CD4-positive, alpha-beta memory T cell (primary cell): ENCODE data around the gene SLBP. TPM values are rescaled to one million over a fixed set of nuclear protein-coding genes. Genes with fewer than 3 reads are reported as not detected.
A peak's percentile ranks its signal among the peaks of the same experiment; 100 is the strongest.

Experiments used
- CTCF ChIA-PET: fragments of 350-600 bp; sonication (Branson Sonifier 250); formaldehyde crosslinking; loops from one replicate; lab custom pipeline; 2021; ENCODE audit warnings: inconsistent platforms; ENCODE audit not compliant: partially characterized antibody; lab: Charles Lee
- POLR2A ChIA-PET: fragments of 350-600 bp; sonication (Branson Sonifier 250); formaldehyde crosslinking; loops from one replicate; lab custom pipeline; 2021; ENCODE audit not compliant: partially characterized antibody; lab: Charles Lee
- DNase-seq, 5 donors: peaks; one replicate each; pipeline versions ENCODE4 v3.0.0 to v3.0.0-alpha.2; 2020 to 2022; ENCODE audit warnings: mixed read lengths in 1 of 5
- H3K27ac ChIP-seq: one replicate; pipeline ENCODE4 v1.7.0; 2013; ENCODE audit warnings: low read depth, low read length
- H3K27me3 ChIP-seq: 2 replicates; pipeline ENCODE4 v1.7.0; 2013; ENCODE audit warnings: mild to moderate bottlenecking, low read length, moderate library complexity; ENCODE audit not compliant: insufficient read depth
- H3K36me3 ChIP-seq: 2 replicates; pipeline ENCODE4 v1.7.0; 2013; ENCODE audit warnings: mild to moderate bottlenecking, low read length, moderate library complexity; ENCODE audit not compliant: insufficient read depth
- H3K4me1 ChIP-seq: 2 replicates; pipeline ENCODE4 v1.7.0; 2013; ENCODE audit warnings: mild to moderate bottlenecking, low read length, moderate library complexity; ENCODE audit not compliant: insufficient read depth
- H3K4me3 ChIP-seq, 2 donors: one replicate each; pipeline ENCODE4 v1.7.0; 2013; ENCODE audit warnings: low read length in 2 of 2, mild to moderate bottlenecking in 1 of 2
- H3K9me3 ChIP-seq, 2 donors: one replicate each; pipeline ENCODE4 v1.7.0; 2013; ENCODE audit warnings: low read length in 2 of 2, control low read depth in 1 of 2; ENCODE audit not compliant: control insufficient read depth in 1 of 2
- H3K27ac Mint-ChIP-seq, 7 donors: one replicate each; pipeline ENCODE4 v1.8.0; 2020 to 2021; ENCODE audit warnings: mixed read lengths in 7 of 7, mild to moderate bottlenecking in 6 of 7, inconsistent platforms in 3 of 7, moderate library complexity in 3 of 7
- H3K27me3 Mint-ChIP-seq, 2 donors: one replicate each; pipeline ENCODE4 v1.8.0; 2020 to 2021; ENCODE audit warnings: mixed read lengths in 2 of 2
- H3K36me3 Mint-ChIP-seq, 2 donors: one replicate each; pipeline ENCODE4 v1.8.0; 2020 to 2021; ENCODE audit warnings: mixed read lengths in 2 of 2, inconsistent platforms in 1 of 2, mild to moderate bottlenecking in 1 of 2
- H3K4me1 Mint-ChIP-seq, 4 donors: one replicate each; pipeline ENCODE4 v1.8.0; 2020 to 2021; ENCODE audit warnings: mixed read lengths in 4 of 4, mild to moderate bottlenecking in 1 of 4
- H3K4me3 Mint-ChIP-seq, 8 donors: one replicate each; pipeline ENCODE4 v1.8.0; 2020 to 2021; ENCODE audit warnings: mixed read lengths in 8 of 8, mild to moderate bottlenecking in 7 of 8, moderate library complexity in 6 of 8, inconsistent platforms in 3 of 8
- H3K9me3 Mint-ChIP-seq, 8 donors: one replicate each; pipeline ENCODE4 v1.8.0; 2020 to 2021; ENCODE audit warnings: mixed read lengths in 8 of 8, mild to moderate bottlenecking in 5 of 8, inconsistent platforms in 3 of 8, moderate library complexity in 1 of 8
- intact Hi-C: fragments of 100-400 bp; cut with micrococcal nuclease; formaldehyde crosslinking; loops from one replicate; pipeline ENCODE4 v1.15.1; 2023
- polyA plus RNA-seq, 2 donors: library from polyadenylated mRNA; unstranded; fragments of 300-500 nt; fragmentation: Illumina TruSeq; gene quantifications; one replicate each; pipeline ENCODE4 v1.2.3, GENCODE V29; 2021
- total RNA-seq, 2 experiments: library from RNA; stranded (reverse); gene quantifications; one replicate each; pipeline ENCODE4 v1.2.3, GENCODE V29; 2021

The SLBP gene
- total and polyA plus RNA-seq, 4 experiments from 2014 or later, result 41.8 to 71.6 (median 58.0) TPM

- DNase-seq, result peak in 2 of 5 donors; percentile 5 to 86
- intact Hi-C loops, result loop anchor here (1.0 to 5.0 kb wide), 5 partner anchors 28 to 902 kb away; partner anchors contain the start of genes LETM1, SLBP, TACC3 and TMEM129
- Mint-ChIP-seq H3K27ac (peak overlapping the region in 1 of 7 donors; percentile 77), H3K27me3 (no peaks in the 10 kb centered on the region), H3K4me1 (peaks cover 10 to 16% (median 11%) of the 10 kb centered on the region in 4 donors), H3K9me3 (no peaks in the 10 kb centered on the region), H3K36me3 (peaks cover 0 to 2% of the 10 kb centered on the region in 2 donors), H3K4me3 (peak overlapping the region; percentile 17 to 71 (median 56))
- H3K9me3 ChIP-seq, result no peaks in the 10 kb centered on the region
- H3K4me3 ChIP-seq, result no peak overlapping the region
- no peaks in the 10 kb centered on the region for H3K36me3 ChIP-seq
- CTCF ChIA-PET, result no interaction called here
- H3K27me3 ChIP-seq, result no peaks in the 10 kb centered on the region
- POLR2A ChIA-PET, result interaction anchor here (1.5 to 2.1 kb wide), 4 partner anchors 9 to 186 kb away, joined by 4 to 7 read pairs (median 6); partner anchors contain the start of genes NSD2 and TMEM129
- H3K27ac ChIP-seq, result no peak overlapping the region
- peaks cover 7% of the 10 kb centered on the region for H3K4me1 ChIP-seq
These were observed 27.4 kb downstream of the SLBP start for GRCh38 chr4:1684506-1685234.

DNA sequence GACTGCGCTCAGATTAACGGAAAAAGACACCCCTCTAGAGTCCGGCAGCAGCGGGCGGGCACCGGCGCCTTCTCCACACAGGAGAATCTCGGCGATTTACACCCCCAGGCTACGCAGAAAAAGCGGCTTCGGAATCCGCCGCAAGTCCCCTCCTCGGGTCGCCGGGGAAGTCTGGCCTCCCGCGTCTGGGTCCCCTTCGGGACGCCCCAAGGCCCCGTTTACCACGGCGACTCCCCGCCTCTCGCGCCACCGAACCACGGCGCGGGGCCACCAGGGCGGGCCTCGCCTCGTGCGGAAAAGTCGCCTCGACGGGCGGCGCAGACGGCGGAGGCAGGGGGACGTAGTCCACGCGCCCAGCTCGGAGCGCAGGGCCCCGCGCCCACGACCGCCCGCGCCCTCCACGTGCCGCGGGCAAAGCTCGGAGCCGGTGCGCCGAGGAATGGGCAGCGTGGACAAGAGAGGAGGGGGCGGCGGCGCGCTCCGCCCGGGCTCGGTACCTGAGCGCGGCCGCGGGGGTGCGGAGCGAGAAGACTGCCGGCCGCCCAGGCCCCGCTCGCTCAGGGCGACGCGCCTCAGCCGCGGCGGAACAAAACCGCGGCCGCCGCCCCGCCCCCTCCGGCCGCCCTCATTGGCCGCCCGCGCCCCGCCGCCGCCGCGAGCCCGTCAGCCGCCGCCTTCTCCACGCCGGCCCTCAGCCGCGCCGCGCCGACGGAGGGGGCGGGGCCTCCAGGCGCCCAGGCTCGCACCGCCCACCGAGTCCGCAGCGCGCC, 28.2 kb downstream of the SLBP start, which contains the start of gene FAM53A:
FAM53A (minus strand) TSS at position 578 of the 770 bp plus-strand sequence. CDS start 15,572 bp downstream, outside the sequence.
- Histone ChIP-seq H3K4me3 (peak within 1 kb of the TSS; percentile 52 to 58), H3K27me3 (no peaks in the 10 kb centered on the region), H3K27ac (peak within 1 kb of the TSS; percentile 52), H3K36me3 (no peaks in the 10 kb centered on the region), H3K4me1 (peaks cover 7% of the 10 kb centered on the region), H3K9me3 (no peaks in the 10 kb centered on the region)
- Mint-ChIP-seq H3K4me1 (peaks cover 9 to 16% (median 11%) of the 10 kb centered on the region in 4 donors), H3K4me3 (peak within 1 kb of the TSS; percentile 88 to 93 (median 91)), H3K36me3 (peaks cover 0 to under 1% of the 10 kb centered on the region in 2 donors), H3K9me3 (no peaks in the 10 kb centered on the region), H3K27me3 (no peaks in the 10 kb centered on the region), H3K27ac (peak within 1 kb of the TSS; percentile 89 to 96 (median 95))
- intact Hi-C loops, result loop anchor here (1.0 to 5.0 kb wide), 6 partner anchors 9 to 902 kb away; partner anchors contain the start of genes LETM1, SLBP, TACC3 and TMEM129
- ChIA-PET POLR2A (interaction anchor here (1.0 to 2.1 kb wide), 6 partner anchors 9 to 187 kb away, joined by 3 to 7 read pairs (median 5); partner anchors contain the start of genes NSD2 and TMEM129), CTCF (interaction anchor here (2.3 kb wide), 1 partner anchor 9 kb away, joined by 12 read pairs; no protein-coding TSS in a partner anchor)
- DNase-seq, result peak; percentile 57 to 92 (median 90)

DNA sequence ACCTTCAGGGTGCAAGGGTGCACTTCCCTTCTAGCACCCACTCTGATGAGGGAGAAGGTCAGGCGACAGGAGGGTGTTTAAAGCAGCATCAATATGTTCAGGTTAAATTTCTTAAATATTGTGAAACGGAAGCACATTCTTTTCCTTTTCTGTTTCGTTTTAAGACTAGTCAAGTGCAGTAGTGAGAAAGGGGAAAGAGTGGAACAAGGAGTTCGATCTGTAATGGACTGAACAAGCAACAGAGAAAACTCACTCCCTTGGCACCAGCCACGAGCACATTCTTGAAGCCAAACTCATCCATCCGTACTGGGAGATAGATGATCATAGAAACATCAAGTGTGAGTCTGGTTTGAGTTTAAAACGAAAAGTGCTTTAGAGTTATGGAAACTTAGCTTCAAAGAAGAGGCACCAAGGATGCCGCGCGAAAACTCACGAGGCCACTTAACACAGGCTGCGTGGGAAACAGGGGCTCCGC, 28.8 kb downstream of the SLBP start:
- peaks cover 9 to 16% (median 11%) of the 10 kb centered on the region in 4 donors for H3K4me1 Mint-ChIP-seq
- H3K27me3 ChIP-seq, result no peaks in the 10 kb centered on the region
- intact Hi-C loops, result loop anchor here (1.0 to 5.0 kb wide), 2 partner anchors 10 to 901 kb away; no protein-coding TSS in a partner anchor
- H3K27ac Mint-ChIP-seq, result peak overlapping the region; percentile 89 to 96 (median 95)
- H3K4me3 Mint-ChIP-seq, result peak overlapping the region; percentile 88 to 93 (median 91)
- no peaks in the 10 kb centered on the region for H3K27me3 Mint-ChIP-seq
- H3K36me3 ChIP-seq, result no peaks in the 10 kb centered on the region
- H3K4me1 ChIP-seq, result peaks cover 7% of the 10 kb centered on the region
- POLR2A ChIA-PET, result interaction anchor here (1.0 to 2.1 kb wide), 6 partner anchors 10 to 188 kb away, joined by 3 to 7 read pairs (median 5); partner anchors contain the start of genes NSD2 and TMEM129
- H3K9me3 ChIP-seq, result no peaks in the 10 kb centered on the region
- no peaks in the 10 kb centered on the region for H3K9me3 Mint-ChIP-seq
- H3K4me3 ChIP-seq, result peak overlapping the region; percentile 52 to 58
- no peaks in the 10 kb centered on the region for H3K36me3 Mint-ChIP-seq
- CTCF ChIA-PET, result interaction anchor here (1.1 to 2.3 kb wide), 2 partner anchors 10 to 43 kb away, joined by 4 to 12 read pairs; no protein-coding TSS in a partner anchor
- peak in 3 of 5 donors; percentile 6 to 44 (median 6) for DNase-seq
- peak overlapping the region; percentile 52 for H3K27ac ChIP-seq

DNA sequence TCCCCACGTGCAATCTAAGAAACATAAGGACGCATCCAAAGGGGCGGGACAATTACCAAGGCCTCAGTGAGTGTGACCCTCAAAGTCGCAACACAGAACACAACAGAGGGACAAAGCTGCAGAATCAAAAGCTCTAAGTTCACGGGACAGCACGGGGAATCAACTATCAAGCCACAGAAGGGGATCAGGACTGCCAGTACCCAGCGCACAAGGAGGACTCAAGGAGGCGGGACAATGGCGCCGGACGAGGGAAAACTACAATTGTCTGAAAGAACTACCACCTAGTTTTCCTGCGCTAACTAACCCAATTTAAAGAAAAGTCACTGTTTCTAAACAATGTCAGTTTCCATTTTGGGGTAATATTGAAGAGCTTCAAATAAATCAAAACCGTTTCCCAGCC, 29.3 kb downstream of the SLBP start:
- peak overlapping the region; percentile 52 to 58 for H3K4me3 ChIP-seq
- POLR2A ChIA-PET, result interaction anchor here (1.0 to 2.1 kb wide), 6 partner anchors 9 to 188 kb away, joined by 3 to 7 read pairs (median 5); partner anchors contain the start of genes NSD2 and TMEM129
- H3K27ac ChIP-seq, result peak overlapping the region; percentile 52

GRCh38 chr4:1678244-1678643, 33.9 kb downstream of the SLBP start:
- H3K27me3 Mint-ChIP-seq, result no peaks in the 10 kb centered on the region
- DNase-seq, result no peak
- H3K9me3 ChIP-seq, result no peaks in the 10 kb centered on the region
- H3K36me3 Mint-ChIP-seq, result no peaks in the 10 kb centered on the region
- intact Hi-C loops, result no loop called here
- no peak overlapping the region for H3K4me3 Mint-ChIP-seq
- H3K27ac Mint-ChIP-seq, result peak overlapping the region in 1 of 7 donors; percentile 11
- CTCF ChIA-PET, result interaction anchor here (1.7 kb wide), 1 partner anchor 15 kb away, joined by 5 read pairs; no protein-coding TSS in a partner anchor
- H3K4me1 ChIP-seq, result peaks cover 3% of the 10 kb centered on the region
- POLR2A ChIA-PET, result no interaction called here
- no peak overlapping the region for H3K27ac ChIP-seq
- peaks cover 6 to 12% (median 7%) of the 10 kb centered on the region in 4 donors for H3K4me1 Mint-ChIP-seq
- H3K4me3 ChIP-seq, result no peak overlapping the region
- no peaks in the 10 kb centered on the region for H3K36me3 ChIP-seq
- H3K9me3 Mint-ChIP-seq, result no peaks in the 10 kb centered on the region
- H3K27me3 ChIP-seq, result no peaks in the 10 kb centered on the region

More for the DNA sequence above, 29.3 kb downstream of the SLBP start:
- no peaks in the 10 kb centered on the region for H3K36me3 Mint-ChIP-seq
- Histone ChIP-seq H3K4me1 (peaks cover 7% of the 10 kb centered on the region), H3K36me3 (no peaks in the 10 kb centered on the region), H3K27me3 (no peaks in the 10 kb centered on the region), H3K9me3 (no peaks in the 10 kb centered on the region)
- no peak for DNase-seq
- H3K27me3 Mint-ChIP-seq, result no peaks in the 10 kb centered on the region
- peak overlapping the region; percentile 88 to 93 (median 91) for H3K4me3 Mint-ChIP-seq
- peaks cover 9 to 16% (median 11%) of the 10 kb centered on the region in 4 donors for H3K4me1 Mint-ChIP-seq
- H3K27ac Mint-ChIP-seq, result peak overlapping the region; percentile 89 to 96 (median 95)
- CTCF ChIA-PET, result interaction anchor here (1.1 to 2.3 kb wide), 2 partner anchors 11 to 44 kb away, joined by 4 to 12 read pairs; no protein-coding TSS in a partner anchor
- intact Hi-C loops, result loop anchor here (1.0 to 5.0 kb wide), 2 partner anchors 10 to 901 kb away; no protein-coding TSS in a partner anchor
- H3K9me3 Mint-ChIP-seq, result no peaks in the 10 kb centered on the region

DNA sequence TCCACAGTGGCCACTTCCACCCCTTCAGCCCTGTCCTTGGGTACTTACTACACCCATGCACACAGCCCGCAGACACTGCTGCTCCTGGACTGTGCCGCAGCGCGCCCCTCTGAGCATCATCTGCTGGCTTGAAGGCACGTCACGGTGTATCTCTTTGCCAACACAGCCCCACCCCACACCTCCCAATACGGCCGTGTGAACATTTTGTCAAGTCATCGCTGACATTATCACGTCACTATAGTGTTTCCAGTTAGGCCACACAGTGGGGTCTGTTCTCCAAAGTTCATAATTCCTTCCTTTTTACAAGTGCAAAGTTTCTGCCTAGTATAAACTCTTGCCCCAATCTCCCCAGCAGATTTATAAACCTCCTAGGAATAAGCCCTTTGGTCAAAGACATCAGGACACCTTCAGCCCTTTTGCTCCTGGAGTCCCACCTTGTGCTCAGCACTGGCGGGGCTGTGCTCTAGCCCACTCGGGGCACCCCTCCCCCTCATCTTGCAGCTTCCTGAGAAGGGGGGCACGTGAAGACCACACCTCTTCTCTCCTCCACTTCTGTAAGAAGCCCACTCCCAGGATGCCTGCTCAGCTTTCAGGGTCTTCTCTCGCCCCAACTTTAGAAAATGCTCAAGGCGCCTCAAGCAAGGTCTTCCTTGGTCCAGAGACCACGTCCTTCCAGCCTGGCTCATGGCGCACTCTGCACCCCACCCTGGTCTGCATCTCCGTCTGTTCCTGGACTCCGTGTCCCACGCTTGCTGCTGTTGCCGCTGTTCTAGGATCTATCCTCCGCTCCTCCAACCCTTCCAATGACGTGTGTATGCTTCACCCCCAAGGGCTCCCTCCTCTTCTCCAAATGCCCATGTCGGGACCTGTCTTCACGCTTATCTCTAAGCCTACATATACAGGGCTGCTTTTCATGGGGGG, 35.3 kb downstream of the SLBP start:
- H3K27ac ChIP-seq, result no peak overlapping the region
- peaks cover 0 to 5% (median under 1%) of the 10 kb centered on the region in 4 donors for H3K4me1 Mint-ChIP-seq
- no peaks in the 10 kb centered on the region for H3K36me3 Mint-ChIP-seq
- H3K9me3 Mint-ChIP-seq, result no peaks in the 10 kb centered on the region
- peak overlapping the region in 1 of 8 donors; percentile 36 for H3K4me3 Mint-ChIP-seq
- no peaks in the 10 kb centered on the region for H3K27me3 ChIP-seq
- ChIA-PET POLR2A (no interaction called here), CTCF (no interaction called here)
- no peak for DNase-seq
- no peaks in the 10 kb centered on the region for H3K9me3 ChIP-seq
- no peaks in the 10 kb centered on the region for H3K36me3 ChIP-seq
- no peak overlapping the region for H3K4me3 ChIP-seq
- intact Hi-C loops, result no loop called here
- no peaks in the 10 kb centered on the region for H3K27me3 Mint-ChIP-seq
- no peaks in the 10 kb centered on the region for H3K4me1 ChIP-seq
- peak overlapping the region in 1 of 7 donors; percentile 48 for H3K27ac Mint-ChIP-seq
